Activated CD4-positive, alpha-beta T cell treated with anti-CD3 and anti-CD28 coated beads for 4 hours (primary cell): ENCODE data around the gene URGCP.
"Not testable (repeated sequence)": the region's sequence is repeated elsewhere in the genome, so short reads cannot be mapped to it uniquely, and the experiment has no call there.

Experiments
- DNase-seq, 2 donors: peaks; one replicate each; pipeline ENCODE4 v3.0.0-alpha.2; 2020

The URGCP gene

DNA sequence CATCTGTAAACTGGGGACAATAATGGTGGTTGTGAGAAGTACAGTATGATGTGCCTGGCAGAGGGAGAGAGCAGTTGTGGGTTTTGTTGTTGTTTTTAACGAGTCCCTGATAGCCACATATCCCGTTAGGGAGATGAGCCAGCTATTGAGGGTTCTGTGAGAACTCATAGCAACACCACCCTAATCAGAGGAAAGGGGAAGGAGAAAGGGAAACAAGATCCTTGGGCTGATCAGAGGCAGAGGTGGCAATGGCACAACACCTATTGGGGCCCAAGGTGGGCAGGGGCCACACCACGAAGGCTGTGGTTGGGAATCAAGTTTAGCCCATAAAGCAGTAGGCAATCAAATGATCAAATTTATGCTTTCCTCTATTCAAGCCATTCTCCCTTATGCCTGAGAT lies 35.3 kb downstream of the URGCP start:
- DNase-seq: no peak

- no peak for DNase-seq
Measured at GRCh38 chr7:43870316-43870715, 36.1 kb downstream of the URGCP start.

GRCh38 chr7:43869867-43870240 lies 36.5 kb downstream of the URGCP start:
- no peak for DNase-seq

- peak; percentile 93 to 96 for DNase-seq
Measured at GRCh38 chr7:43869006-43869866, 37.2 kb downstream of the URGCP start, which contains the start of gene MRPS24. MRPS24 (minus strand) TSS chr7:43869517; CDS start chr7:43869495, 22 bp downstream.

- no peak for DNase-seq
Measured at GRCh38 chr7:43868681-43869005, 37.8 kb downstream of the URGCP start.

GRCh38 chr7:43868181-43868580 lies 38.2 kb downstream of the URGCP start:
- DNase-seq: no peak

GRCh38 chr7:43865277-43865676 lies 41.1 kb downstream of the URGCP start:
- no peak for DNase-seq

- no peak for DNase-seq
Measured at GRCh38 chr7:43864126-43864525, 42.3 kb downstream of the URGCP start.

DNA sequence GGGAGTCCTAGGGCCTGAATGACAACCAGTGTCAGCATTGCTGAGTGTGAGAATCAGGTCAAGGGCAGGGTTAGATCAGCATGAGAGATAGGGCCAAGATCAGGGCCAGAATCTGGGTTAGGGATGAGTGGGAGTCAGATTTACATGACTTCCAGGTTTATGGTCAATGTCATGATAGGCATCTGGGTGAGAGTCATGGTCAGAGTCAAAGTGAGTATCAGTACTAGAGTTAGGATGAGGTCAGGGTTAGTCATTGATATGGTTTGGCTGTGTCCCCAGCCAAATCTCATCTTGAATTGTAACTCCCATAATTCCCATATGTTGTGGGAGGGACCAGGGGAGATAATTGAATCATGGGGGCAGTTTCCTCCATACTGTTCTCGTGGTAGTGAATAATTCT lies 49.4 kb downstream of the URGCP start:
- no peak for DNase-seq

DNA sequence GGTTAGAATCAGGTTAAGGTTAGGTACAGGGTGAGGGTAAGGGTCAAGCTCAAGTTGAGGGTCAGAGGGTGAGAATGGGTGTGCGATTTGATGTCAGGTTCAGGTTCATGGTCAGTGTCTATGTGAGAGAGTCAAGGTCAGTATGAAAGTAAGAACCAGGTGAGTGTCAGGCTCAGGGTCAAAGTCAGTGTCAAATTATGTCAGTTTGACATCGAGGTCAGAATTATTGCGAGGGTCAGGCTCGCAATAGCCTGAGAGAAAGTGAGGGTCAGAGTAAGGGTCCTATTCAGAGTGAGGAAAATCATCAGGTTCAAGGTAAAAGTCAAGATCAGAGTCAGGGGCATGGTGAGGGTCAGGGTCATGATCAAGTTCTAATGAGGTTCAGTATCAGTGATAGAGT lies 50.1 kb downstream of the URGCP start:
- no peak for DNase-seq

DNA sequence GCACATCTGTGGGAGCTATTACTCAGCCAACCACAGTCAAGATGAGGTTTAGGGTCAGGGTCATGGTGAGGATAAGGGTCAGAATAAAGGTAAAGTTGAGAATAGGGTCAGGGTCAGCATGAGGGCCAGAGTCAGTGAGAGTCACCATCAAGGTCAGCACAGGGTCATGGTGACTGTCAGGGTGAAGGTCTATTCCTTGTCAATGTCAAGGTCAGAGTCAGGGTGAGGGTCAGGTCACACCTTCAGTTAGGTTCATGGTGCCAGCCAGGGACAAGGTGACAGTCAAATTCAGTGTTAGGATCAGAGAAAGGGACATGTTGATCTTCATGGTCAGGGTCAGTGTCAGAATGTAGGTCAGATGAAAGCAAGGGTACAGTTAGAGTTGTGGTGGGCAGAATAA lies 51.2 kb downstream of the URGCP start:
- DNase-seq: no peak

DNA sequence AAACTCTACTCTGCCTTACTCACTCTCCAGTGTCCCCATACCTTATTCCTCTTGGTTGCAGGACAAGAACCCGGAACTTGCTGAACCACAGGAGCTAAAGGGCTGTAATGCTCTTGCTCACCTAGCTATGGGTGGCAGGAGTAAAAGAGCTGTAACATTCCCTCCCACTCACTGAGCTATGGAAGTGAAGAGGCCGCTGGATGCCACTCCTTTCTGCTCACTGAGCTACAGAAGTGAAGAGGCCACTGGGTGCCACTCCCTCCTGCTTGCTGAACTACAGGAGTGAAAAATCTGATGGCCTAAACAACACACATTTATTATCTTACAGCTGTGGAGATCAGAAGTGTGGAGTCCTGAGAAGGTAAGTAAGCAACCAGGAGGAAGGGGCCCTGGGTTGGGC lies 54.6 kb downstream of the URGCP start:
- no peak for DNase-seq

GRCh38 chr7:43850348-43851116 lies 55.9 kb downstream of the URGCP start:
- DNase-seq: no peak

GRCh38 chr7:43849047-43849446 lies 57.3 kb downstream of the URGCP start:
- no peak for DNase-seq

DNA sequence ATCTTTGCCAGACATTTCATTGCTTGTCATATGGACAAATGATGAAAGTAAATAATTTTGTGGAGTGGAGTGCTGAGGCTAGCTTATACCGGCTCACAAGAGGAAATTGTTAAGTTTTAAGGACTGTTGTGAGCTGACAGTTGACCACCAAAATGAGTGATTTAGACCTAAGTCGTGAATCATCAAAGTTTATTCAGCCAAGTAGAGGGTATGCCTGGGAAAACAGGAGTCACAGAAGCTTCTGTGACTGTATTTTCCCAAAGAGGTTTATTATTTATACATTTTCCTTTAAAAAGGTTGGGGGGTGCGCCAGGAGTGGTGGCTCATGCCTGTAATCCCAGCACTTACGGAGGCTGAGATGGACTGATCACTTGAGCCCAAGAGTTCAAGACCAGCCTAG lies 58.9 kb downstream of the URGCP start:
- DNase-seq: no peak

- no peak for DNase-seq
Measured at GRCh38 chr7:43844662-43845061, 61.7 kb downstream of the URGCP start.

- DNase-seq: no peak
Measured at GRCh38 chr7:43844257-43844656, 62.1 kb downstream of the URGCP start.

GRCh38 chr7:43843296-43843695 lies 63.1 kb downstream of the URGCP start:
- no peak for DNase-seq

- no peak for DNase-seq
Measured at GRCh38 chr7:43838201-43838658, 68.2 kb downstream of the URGCP start.

- DNase-seq: peak; percentile 49 to 52
Measured at GRCh38 chr7:43834463-43835251, 71.7 kb downstream of the URGCP start.

GRCh38 chr7:43830917-43831316 lies 75.5 kb downstream of the URGCP start:
- DNase-seq: not testable (repeated sequence)
